EL (cell line): ENCODE results near the gene IQCN.
A peak's percentile ranks its signal among the peaks of the same experiment; 100 is the strongest.

ENCODE experiments used
- DNase-seq: peaks from one replicate; pipeline ENCODE4 v3.0.0-alpha.2; 2016

The IQCN gene, protein sequence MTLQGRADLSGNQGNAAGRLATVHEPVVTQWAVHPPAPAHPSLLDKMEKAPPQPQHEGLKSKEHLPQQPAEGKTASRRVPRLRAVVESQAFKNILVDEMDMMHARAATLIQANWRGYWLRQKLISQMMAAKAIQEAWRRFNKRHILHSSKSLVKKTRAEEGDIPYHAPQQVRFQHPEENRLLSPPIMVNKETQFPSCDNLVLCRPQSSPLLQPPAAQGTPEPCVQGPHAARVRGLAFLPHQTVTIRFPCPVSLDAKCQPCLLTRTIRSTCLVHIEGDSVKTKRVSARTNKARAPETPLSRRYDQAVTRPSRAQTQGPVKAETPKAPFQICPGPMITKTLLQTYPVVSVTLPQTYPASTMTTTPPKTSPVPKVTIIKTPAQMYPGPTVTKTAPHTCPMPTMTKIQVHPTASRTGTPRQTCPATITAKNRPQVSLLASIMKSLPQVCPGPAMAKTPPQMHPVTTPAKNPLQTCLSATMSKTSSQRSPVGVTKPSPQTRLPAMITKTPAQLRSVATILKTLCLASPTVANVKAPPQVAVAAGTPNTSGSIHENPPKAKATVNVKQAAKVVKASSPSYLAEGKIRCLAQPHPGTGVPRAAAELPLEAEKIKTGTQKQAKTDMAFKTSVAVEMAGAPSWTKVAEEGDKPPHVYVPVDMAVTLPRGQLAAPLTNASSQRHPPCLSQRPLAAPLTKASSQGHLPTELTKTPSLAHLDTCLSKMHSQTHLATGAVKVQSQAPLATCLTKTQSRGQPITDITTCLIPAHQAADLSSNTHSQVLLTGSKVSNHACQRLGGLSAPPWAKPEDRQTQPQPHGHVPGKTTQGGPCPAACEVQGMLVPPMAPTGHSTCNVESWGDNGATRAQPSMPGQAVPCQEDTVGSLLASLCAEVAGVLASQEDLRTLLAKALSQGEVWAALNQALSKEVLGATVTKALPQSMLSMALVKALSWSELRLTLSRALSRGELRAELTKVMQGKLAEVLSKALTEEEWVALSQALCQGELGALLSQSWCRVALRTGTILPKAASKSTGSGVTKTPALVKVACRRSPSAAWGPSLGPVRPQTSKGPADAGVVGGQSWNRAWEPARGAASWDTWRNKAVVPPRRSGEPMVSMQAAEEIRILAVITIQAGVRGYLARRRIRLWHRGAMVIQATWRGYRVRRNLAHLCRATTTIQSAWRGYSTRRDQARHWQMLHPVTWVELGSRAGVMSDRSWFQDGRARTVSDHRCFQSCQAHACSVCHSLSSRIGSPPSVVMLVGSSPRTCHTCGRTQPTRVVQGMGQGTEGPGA (N-terminal part only)

DNA sequence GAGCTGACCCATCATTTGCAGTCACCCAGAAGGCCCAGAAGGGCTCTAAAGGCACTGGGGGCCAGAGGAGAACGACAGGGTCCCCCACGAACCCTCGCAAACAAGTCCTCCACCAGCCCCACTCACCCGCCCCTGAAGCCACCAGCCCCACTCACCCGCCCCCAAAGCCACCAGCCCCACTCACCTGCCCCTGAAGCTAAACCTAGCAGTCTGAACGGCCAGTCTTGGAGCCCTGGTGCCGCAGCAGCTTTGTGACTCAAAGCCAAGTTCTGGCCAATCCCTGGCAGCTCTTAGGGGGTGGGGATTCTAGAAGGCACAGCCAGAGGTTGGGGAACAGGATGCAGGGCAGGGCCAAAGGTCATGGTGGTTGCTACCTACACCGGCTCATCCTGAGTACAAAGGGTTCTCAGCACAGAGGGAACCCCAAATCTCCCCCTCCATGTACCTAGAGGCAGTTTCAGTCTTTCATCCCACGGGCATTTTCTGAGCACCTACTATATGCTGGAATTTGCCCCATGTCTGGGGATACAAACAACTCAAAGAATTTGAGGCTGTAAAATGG lies at the start of gene IQCN:
TSS of gene IQCN (minus strand) at position 234 of the 562 bp plus-strand sequence. CDS start 4,974 bp downstream, outside the sequence.
- no peak for DNase-seq

DNA sequence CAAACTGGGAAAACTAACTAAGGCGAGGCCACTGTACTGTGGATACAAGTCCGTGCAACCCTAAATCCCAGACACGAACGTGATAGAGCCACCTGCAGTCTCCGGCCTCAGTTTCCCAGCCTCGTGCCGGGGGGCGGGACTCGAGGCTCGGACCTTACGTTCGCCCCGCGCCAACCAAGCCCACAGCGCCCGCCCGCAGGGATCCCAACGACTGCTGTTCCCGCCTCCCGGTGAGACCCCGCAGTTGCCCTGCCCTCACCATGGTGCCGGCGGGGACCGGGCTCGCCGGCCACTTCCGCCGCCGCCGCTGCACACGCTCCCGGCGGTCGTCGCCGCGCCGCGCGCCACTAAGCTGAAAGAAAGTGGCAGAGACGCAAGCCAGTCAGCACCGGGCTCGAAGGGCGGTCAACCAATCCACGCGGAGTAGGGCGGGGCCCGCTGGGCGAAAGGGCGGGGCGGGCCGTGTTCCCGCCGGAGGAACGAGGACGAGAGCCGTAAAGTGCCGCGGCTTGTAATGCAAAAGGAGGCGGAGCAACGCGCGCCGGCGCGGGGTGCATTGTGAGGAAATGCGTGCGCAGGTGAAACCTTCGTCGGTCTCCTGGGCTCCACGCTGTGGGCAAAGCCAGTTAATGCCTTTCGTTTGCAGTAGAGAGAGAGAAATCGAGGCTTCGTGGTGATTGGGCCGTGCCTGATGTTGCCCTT lies 48.7 kb upstream of the IQCN start, which contains the start of gene LSM4:
TSS of gene LSM4 (minus strand) at position 318 of the 702 bp plus-strand sequence. CDS start at position 262, 56 bp downstream.
- DNase-seq: peak; percentile 97

DNA sequence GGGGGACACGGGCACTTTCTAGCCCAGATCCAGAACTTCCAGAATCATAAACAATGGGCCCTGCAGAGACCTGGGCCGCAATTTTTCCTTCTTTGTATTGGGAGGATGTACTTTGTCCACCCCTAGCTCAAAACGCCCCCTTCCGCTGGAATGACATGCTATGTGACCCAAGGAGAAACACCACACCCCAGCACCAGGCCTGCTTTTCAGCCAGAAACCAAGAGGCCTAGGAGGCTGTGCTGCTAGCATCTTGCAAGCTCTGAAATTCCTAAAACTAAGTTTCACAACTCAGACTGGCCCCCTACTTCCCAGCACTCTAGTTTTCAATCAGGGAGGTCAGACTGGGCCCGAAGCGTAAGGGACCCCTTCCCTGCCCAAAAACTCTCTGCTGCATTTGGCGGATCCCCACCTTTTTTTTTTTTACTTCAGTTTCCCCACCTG lies 48.1 kb upstream of the IQCN start:
- DNase-seq: peak; percentile 68

GRCh38 chr19:18321734-18322102 lies 47.5 kb upstream of the IQCN start:
- no peak for DNase-seq

DNA sequence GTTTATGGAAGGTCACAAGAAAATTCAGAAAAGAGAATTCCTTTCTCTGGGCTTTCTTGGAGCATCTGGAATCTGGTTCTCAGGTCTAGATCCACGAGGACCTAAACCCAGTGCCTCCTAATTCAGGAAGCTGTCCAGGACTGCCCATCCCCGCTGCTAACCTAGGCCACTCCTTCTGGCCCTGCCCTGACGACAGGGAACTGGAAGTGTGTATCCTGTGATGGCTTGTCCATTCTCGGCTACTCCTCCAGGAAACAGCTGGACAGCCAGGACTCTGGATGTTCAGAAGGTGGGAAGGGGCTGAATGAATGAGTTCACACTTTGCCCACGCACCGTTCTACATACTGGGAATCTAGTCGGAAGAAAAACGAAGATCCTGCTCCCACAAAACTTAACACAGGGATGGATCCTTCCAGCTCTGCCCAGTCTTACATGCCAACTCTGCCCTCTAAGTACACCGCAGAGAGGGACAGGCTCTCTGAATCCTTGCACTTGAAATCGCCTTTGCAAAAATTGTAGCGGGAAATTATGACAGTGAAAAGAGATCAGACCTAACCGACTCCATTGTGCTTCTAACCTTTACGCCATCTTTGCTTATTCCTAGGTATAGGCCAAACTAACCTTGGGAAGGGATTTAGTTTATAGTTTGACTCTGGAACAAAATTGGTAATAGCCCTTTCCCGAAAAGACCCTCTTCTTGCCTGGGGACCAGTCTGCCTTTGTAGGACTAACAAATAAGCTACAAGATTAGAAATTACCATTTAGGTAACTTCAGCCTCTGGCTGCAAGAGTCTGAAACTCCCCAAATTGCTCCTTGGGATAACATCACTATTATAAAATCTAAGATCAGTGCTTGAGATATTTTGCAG lies 46.8 kb upstream of the IQCN start:
- DNase-seq: no peak

- no peak for DNase-seq
Observed at GRCh38 chr19:18319591-18320135, 45.4 kb upstream of the IQCN start.

- DNase-seq: no peak
Observed at GRCh38 chr19:18317961-18318800, 43.9 kb upstream of the IQCN start.

- no peak for DNase-seq
Observed at GRCh38 chr19:18313398-18313797, 39.1 kb upstream of the IQCN start.

DNA sequence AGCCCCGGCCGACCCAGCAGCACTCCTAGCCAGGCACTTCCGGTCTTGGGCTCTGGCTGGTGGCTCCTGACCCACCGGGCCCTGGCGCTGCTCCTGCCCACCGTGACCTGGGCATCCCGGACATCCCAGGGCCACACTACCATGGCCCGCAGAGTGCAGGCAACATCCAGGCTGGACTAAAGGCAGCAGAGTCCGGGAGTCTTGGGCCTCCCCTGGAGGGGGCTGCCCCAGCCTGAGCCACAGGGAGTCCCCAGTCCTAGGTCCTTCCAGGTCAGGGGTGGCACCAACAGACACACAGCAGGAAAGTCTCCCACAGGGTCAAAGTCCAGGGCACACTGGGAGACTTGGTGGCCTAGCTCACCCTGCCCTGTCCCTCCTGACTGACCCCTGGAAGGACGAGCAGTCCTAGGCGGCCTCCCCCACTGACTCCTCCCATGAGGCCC lies 37.9 kb upstream of the IQCN start:
- DNase-seq: no peak

DNA sequence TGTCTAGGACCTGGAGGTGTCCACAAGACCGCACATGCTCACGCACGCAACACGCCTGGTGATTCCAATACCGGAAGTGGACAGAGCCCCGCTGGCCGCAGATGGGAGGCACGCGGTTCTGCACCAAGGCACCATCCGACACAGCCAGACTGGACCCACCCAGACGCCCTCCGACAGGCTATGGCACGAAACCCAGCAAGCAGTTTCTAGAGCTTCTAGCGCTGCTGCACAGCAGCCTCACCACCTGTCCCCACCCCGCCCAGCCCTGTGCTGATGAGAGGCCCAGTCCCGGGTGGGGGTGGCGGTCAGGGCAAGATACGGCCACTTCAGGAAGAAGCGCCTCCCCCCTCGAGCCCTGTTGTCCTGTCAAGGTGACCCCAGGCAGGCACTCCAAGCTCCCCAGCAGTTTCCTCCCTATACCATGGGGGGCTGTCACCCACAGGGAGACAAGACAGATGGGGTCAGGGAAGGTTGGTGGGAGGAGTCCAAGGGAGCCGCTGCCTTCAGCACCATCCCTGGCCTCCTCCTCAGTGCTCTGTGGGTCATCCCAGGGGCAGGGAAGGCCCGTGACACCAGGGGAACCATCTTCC lies 37.3 kb upstream of the IQCN start:
- no peak for DNase-seq

DNA sequence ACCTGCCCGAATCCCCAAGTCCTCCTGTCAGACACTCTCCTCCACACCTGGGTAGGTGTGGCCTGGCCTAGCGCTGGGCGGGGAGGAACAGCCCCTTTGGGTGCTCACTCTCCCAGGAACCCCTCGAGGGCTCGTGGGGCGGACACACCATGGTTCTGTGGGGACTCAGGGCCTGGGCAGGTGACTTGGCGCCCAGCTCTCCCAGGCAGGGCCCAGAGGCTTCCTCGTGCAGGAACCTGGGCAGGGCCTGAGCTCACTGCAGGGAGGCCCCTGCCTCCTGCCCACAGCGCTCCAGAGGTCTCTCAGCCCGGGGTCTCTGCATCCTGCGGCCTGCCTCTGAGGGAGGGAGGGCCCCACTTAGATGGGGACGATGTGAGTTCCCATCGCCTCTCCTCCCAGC lies 36.7 kb upstream of the IQCN start:
- DNase-seq: no peak

- DNase-seq: no peak
Observed at GRCh38 chr19:18310118-18310909, 36.1 kb upstream of the IQCN start.

- no peak for DNase-seq
Observed at GRCh38 chr19:18309525-18310064, 35.3 kb upstream of the IQCN start.

DNA sequence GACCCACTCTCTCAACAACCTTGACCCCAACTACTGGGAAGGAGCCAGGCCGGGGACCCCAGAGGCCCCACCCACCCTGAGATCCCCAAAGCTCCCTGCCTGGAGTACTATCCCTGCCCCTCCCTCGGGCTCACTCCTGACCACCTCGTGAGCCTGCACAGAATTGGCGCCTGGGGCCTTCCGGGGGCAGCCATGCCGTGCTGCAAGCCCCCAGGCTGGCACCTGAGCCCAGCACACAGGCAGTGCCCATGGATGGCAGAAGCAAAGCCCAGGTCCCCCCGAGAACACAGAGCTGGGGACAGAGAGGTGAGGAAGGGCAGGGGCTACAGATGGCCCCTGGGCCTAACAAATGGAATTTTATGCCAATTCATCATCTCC lies 34.7 kb upstream of the IQCN start:
- DNase-seq: no peak

- no peak for DNase-seq
Observed at GRCh38 chr19:18308051-18308947, 34.0 kb upstream of the IQCN start.

- DNase-seq: no peak
Observed at GRCh38 chr19:18307271-18307681, 33.0 kb upstream of the IQCN start.

GRCh38 chr19:18306888-18307260 lies 32.6 kb upstream of the IQCN start:
- DNase-seq: no peak
